ENCODE data around the gene PTPRM.

GRCh38 chr18:8366656-8367055 is 799.5 kb downstream of the PTPRM start:
- TF ChIP-seq POLR2A (IDR thresholded peaks at IDR 0.05) = no peak
- TF ChIP-seq, protein P1, sequence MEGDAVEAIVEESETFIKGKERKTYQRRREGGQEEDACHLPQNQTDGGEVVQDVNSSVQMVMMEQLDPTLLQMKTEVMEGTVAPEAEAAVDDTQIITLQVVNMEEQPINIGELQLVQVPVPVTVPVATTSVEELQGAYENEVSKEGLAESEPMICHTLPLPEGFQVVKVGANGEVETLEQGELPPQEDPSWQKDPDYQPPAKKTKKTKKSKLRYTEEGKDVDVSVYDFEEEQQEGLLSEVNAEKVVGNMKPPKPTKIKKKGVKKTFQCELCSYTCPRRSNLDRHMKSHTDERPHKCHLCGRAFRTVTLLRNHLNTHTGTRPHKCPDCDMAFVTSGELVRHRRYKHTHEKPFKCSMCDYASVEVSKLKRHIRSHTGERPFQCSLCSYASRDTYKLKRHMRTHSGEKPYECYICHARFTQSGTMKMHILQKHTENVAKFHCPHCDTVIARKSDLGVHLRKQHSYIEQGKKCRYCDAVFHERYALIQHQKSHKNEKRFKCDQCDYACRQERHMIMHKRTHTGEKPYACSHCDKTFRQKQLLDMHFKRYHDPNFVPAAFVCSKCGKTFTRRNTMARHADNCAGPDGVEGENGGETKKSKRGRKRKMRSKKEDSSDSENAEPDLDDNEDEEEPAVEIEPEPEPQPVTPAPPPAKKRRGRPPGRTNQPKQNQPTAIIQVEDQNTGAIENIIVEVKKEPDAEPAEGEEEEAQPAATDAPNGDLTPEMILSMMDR (IDR thresholded peaks at IDR 0.05) = no peak
- TF ChIP-seq POLR2AphosphoS5 (IDR thresholded peaks at IDR 0.05) = no peak

Data from gastroesophageal sphincter (tissue), 3 donors.